ENCODE data around the gene GRAMD4.
A peak's percentile ranks its signal among the peaks of the same experiment; 100 is the strongest.

Gene GRAMD4

DNA sequence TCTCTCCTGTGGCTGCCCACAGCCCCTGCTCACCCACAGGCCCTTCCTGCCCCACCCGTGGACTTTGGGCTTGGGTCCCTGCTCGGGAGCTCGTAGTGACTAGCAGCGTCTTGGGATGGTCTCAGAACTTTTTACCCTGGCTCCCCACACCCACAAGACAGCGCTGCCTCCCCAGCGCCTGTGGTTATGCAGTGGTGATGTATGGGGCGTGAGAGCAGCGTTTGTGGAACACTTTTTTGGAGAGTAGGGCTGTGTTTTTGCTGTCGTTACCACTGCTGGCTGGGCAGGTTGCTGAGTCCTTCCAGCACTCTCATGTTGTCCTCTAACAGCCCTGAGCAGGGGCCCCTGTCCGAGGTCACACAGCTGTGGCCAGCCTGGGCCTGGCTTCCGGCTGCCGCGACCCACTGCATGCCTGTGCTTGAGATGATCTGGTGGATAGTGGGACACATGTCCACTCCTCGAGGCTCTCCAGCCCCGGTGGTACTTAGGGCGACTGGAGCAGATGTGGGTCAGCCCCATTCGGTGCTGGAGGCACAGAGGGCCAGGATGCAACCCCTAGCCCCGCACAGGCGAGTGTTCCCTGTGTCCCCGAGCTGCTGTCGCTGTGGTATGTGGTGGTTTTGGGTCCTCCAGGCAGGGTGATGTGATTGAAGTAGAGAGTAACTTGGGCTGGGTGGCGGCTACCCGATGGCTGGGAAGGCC lies 7.1 kb upstream of the GRAMD4 start:
- peak overlapping the region; percentile 84 for H3K27ac Mint-ChIP-seq
- no peaks in the 10 kb centered on the region for H3K9me3 Mint-ChIP-seq
- peak overlapping the region; percentile 37 for H3K4me3 Mint-ChIP-seq
- no peaks in the 10 kb centered on the region for H3K36me3 Mint-ChIP-seq (ENCODE audit: low read depth)
- H3K4me1 Mint-ChIP-seq = peaks cover 41% of the 10 kb centered on the region
- H3K27me3 Mint-ChIP-seq (ENCODE audit: low read depth, poor library complexity) = no peaks in the 10 kb centered on the region
- TF ChIP-seq, protein P1, sequence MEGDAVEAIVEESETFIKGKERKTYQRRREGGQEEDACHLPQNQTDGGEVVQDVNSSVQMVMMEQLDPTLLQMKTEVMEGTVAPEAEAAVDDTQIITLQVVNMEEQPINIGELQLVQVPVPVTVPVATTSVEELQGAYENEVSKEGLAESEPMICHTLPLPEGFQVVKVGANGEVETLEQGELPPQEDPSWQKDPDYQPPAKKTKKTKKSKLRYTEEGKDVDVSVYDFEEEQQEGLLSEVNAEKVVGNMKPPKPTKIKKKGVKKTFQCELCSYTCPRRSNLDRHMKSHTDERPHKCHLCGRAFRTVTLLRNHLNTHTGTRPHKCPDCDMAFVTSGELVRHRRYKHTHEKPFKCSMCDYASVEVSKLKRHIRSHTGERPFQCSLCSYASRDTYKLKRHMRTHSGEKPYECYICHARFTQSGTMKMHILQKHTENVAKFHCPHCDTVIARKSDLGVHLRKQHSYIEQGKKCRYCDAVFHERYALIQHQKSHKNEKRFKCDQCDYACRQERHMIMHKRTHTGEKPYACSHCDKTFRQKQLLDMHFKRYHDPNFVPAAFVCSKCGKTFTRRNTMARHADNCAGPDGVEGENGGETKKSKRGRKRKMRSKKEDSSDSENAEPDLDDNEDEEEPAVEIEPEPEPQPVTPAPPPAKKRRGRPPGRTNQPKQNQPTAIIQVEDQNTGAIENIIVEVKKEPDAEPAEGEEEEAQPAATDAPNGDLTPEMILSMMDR (IDR thresholded peaks at IDR 0.05) = no peak
- no peak for DNase-seq

DNA sequence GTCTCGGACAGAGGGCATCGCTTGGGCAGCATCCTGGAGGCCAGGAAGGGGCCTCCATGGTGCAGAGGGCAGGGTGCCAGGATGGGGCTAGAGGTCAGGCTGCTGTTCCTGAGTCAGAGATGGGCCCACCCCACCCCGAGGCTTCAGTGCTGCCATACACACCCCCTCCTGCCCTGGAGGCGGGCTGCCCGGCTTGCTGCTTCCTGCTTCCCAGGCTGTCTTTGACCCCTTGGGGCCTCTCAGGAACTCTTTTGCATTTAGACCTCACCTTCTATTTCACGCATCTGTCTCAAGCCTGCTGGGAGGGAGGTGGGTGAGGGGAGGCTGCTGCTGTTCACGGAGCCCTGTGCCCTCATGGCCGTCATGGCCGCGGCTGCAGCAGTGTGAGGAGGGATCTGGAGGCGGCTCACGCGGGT lies 6.6 kb upstream of the GRAMD4 start:
- DNase-seq = no peak
- TF ChIP-seq, protein P1 (IDR thresholded peaks at IDR 0.05) = no peak

DNA sequence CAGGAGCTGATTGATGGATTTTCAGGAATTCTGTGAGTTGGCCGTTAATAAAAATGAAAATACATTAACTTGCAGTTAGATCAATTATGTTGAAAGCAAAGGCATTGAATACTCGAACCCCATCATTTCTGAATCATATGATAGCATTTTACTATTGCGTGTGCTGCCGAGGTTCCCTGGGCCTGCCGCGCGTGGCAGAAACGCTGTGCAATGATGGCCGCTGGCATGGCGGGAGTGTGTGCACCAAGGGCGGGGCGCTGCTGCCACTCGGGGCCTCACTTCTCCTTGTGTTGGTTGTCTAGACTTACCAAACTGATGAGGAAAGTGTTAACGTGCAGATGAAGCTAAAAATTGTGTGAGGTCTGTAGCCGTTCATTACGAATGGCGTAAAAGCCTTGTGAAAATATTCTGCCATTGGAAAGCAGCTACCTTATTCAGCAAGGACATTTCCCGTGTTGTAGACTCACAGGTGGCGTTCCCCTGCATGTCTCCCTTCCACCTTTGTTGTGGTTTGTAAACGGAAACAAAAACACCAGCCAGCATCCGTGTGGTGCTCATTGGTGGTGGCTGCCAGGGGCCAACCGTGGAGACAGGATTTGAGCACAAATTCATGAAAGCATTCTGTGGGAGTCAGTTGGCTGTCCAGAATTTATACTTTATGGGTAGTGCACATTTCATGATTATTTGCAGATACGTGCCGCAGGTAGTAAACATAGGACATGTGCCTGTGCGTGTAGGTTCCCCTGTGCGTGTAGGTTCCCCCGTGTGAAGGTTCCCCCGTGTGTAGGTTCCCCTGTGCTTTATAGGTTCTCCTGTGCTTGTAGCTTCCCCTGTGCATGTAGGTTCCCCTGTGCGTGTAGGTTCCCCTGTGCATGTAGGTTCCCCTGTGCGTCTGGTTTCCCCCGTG lies 5.9 kb upstream of the GRAMD4 start:
- TF ChIP-seq, protein P1 (IDR thresholded peaks at IDR 0.05) = no peak
- no peak for DNase-seq
- peaks cover 50% of the 10 kb centered on the region for H3K4me1 Mint-ChIP-seq
- no peaks in the 10 kb centered on the region for H3K36me3 Mint-ChIP-seq (ENCODE audit: low read depth)
- H3K4me3 Mint-ChIP-seq = peak overlapping the region; percentile 25
- H3K9me3 Mint-ChIP-seq = no peaks in the 10 kb centered on the region
- no peaks in the 10 kb centered on the region for H3K27me3 Mint-ChIP-seq (ENCODE audit: low read depth, poor library complexity)
- H3K27ac Mint-ChIP-seq = peak overlapping the region; percentile 29

More for the DNA sequence above, 6.6 kb upstream of the GRAMD4 start:
- Mint-ChIP-seq H3K27ac (peak overlapping the region; percentile 84), H3K4me3 (peak overlapping the region; percentile 37), H3K4me1 (peaks cover 47% of the 10 kb centered on the region), H3K27me3 (ENCODE audit: low read depth, poor library complexity) (no peaks in the 10 kb centered on the region), H3K36me3 (ENCODE audit: low read depth) (no peaks in the 10 kb centered on the region), H3K9me3 (no peaks in the 10 kb centered on the region)

DNA sequence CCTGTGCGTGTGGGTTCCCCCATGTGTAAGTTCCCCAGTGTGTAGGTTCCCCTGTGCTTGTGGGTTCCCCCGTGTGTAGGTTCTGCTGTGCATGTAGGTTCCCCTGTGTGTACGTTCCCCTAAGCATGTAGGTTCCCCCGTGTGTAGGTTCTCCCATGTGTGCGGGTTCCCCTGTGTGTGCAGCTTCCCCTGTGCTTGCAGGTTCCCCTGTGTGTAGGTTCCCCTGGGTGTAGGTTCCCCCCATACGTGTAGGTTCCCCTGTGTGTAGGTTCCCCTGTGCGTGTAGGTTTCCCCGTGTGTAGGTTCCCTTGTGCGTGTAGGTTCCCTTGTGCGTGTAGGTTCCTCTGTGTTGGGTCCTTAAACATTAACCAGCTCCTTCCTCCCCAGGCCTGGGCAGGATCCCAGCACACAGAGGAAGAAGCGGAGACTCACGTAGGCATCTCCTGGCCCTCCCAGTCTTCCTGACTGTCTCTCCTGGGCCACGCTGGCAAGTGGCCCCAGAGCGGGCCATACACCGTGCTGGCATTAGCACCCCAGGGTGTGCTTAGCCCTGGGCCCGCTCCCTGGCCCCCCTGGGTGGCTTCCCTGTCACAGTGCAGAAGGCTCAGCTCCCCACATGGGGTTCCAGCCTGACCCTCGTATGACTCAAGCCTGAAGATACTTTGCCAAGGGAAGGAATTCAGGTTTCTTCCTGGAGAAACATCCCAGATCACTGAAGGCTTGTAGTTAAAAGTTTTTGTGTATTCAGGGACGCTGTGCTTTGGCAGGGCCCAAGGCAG lies 2.8 kb upstream of the GRAMD4 start:
- Mint-ChIP-seq H3K9me3 (no peaks in the 10 kb centered on the region), H3K36me3 (ENCODE audit: low read depth) (no peaks in the 10 kb centered on the region), H3K27ac (peak overlapping the region; percentile 45), H3K4me1 (peaks cover 52% of the 10 kb centered on the region), H3K4me3 (no peak overlapping the region), H3K27me3 (ENCODE audit: low read depth, poor library complexity) (no peaks in the 10 kb centered on the region)
- TF ChIP-seq, protein P1 (IDR thresholded peaks at IDR 0.05) = no peak
- DNase-seq = no peak

DNA sequence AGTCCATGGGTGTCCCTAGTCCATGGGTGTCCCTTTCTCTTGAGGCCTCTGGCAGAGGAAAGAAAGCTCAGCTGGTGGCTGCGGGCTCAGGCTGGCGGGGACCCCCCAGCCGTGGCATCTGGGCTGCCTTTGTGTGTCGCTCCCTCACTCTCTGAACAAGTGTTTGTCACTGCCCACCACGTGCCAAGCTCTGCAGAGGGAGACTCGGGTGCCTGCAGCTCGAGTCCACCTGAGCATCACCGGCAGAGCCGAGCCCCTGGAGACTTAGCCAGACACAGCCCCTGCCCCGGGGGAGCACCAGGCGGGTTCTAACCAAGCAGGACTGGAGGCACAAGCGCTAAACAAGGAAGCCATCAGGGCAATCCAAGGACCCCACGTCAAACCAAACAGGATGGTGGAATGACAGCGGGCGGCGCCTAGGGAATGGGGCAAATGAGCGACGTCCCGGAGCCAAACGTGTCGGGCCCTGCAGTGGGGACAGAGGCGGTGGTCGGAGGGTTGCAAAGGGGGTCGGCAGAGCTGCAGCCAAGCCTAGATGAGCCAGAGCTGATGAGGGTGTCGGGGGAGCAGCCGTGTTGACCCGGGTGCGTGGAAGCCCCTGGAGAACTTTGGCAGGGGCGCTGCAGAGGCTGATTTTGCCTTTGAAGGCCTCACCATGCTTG lies 2.1 kb upstream of the GRAMD4 start:
- H3K27ac Mint-ChIP-seq = no peak overlapping the region
- H3K4me1 Mint-ChIP-seq = peaks cover 46% of the 10 kb centered on the region
- no peaks in the 10 kb centered on the region for H3K27me3 Mint-ChIP-seq (ENCODE audit: low read depth, poor library complexity)
- no peaks in the 10 kb centered on the region for H3K9me3 Mint-ChIP-seq
- DNase-seq = no peak
- H3K36me3 Mint-ChIP-seq (ENCODE audit: low read depth) = no peaks in the 10 kb centered on the region
- no peak overlapping the region for H3K4me3 Mint-ChIP-seq
- TF ChIP-seq, protein P1 (IDR thresholded peaks at IDR 0.05) = no peak
